Measurements from ENCODE around the gene TPMT. TPM values are rescaled to one million over a fixed set of nuclear protein-coding genes. Genes with fewer than 3 reads are reported as not detected.

The TPMT gene
- total and polyA plus RNA-seq, 4 donors, result 10.3 to 28.6 (median 25.7) TPM

DNA sequence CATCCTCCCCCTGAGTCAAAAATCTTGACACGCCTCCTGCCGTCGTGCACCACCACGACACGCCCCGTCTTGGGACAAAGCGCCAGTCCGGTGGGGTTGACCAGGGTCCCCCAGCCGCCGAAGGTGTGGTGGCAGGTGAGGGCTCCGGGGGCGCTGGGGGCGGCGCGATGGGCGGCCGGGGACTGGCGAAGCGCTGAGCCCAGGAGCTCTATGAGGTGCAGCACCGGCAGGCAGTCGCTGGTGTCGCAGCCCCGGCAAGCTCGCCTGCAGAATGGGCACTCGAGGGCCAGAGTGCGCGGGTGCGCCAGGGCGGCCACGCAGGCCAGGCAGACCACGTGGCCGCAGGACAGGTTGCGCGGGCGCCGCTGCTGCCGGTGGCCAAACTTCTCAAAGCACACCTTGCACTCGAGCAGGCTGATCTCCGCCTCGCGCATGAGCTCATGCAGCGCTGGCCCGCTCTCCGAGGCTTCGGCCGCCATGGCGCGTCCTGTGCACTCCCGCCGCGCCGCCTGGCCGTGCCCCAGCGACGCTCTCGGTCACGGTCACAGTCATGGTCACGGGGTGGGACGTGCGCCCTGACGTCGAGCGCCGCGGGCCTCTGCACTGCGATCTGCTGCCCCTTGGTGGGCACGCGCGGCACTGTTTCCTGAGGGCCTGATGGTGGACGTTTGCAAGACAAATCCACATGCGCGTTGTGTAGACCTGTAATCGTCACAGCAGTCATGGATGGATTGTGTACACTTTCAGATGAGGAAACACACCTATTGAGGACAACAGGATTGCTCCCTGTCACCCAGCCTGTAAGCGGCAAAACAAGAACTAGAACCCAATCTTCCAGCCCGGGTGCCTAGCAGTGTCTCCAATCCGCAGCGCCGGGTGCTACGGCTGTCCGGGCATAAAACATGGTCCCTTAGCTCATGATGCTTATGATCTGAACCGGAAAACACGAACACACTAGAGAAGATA lies 32.5 kb downstream of the TPMT start, which contains the start of gene NHLRC1:
NHLRC1 (minus strand) TSS at position 550 of the 966 bp plus-strand sequence; CDS start at position 479, 71 bp downstream.
- peak; percentile 83 for DNase-seq (ENCODE audit: low spot score)
- Histone ChIP-seq H3K4me3 (ENCODE audit: low read depth in 1 of 3, low read length in 3 of 3) (peak within 1 kb of the TSS; percentile 46 to 54 (median 49)), H3K27me3 (ENCODE audit: control insufficient read depth in 4 of 4, insufficient read depth in 4 of 4, low read length in 3 of 4) (no peaks in the 10 kb centered on the region), H3K27ac (ENCODE audit: low read depth in 1 of 2, low read length in 2 of 2) (peak within 1 kb of the TSS; percentile 51 to 60), H3K9ac (ENCODE audit: low read depth in 1 of 2, low read length in 2 of 2) (peak within 1 kb of the TSS in 1 of 2 donors; percentile 41), H3K4me1 (ENCODE audit: control insufficient read depth in 4 of 4, insufficient read depth in 4 of 4, low read length in 3 of 4) (peaks cover 0 to 12% (median 6%) of the 10 kb centered on the region in 4 donors), H3K9me3 (ENCODE audit: control insufficient read depth in 4 of 4, low read length in 3 of 4) (no peaks in the 10 kb centered on the region), H3K36me3 (ENCODE audit: control insufficient read depth in 4 of 4, insufficient read depth in 3 of 4, low read depth in 1 of 4, low read length in 3 of 4) (no peaks in the 10 kb centered on the region)
- TF ChIP-seq FOXA1 (IDR thresholded peaks at IDR 0.05) (no peak), HNF4A (conservative IDR thresholded peaks at IDR 0.05) (peak in 1 of 2 donors; percentile 6), JUND (IDR thresholded peaks at IDR 0.05) (no peak), GABPA (IDR thresholded peaks at IDR 0.05 in 1 of 2, conservative IDR thresholded peaks at IDR 0.05 in 1 of 2) (no peak), RAD21 (IDR thresholded peaks at IDR 0.05) (peak; percentile 99 to 100), RXRA (IDR thresholded peaks at IDR 0.05) (peak in 1 of 2 donors; percentile 5), SP1 (IDR thresholded peaks at IDR 0.05) (peak; percentile 27), NR2F2 (IDR thresholded peaks at IDR 0.05) (no peak), YY1 (IDR thresholded peaks at IDR 0.05) (peak; percentile 82)
- TF ChIP-seq, protein P1, sequence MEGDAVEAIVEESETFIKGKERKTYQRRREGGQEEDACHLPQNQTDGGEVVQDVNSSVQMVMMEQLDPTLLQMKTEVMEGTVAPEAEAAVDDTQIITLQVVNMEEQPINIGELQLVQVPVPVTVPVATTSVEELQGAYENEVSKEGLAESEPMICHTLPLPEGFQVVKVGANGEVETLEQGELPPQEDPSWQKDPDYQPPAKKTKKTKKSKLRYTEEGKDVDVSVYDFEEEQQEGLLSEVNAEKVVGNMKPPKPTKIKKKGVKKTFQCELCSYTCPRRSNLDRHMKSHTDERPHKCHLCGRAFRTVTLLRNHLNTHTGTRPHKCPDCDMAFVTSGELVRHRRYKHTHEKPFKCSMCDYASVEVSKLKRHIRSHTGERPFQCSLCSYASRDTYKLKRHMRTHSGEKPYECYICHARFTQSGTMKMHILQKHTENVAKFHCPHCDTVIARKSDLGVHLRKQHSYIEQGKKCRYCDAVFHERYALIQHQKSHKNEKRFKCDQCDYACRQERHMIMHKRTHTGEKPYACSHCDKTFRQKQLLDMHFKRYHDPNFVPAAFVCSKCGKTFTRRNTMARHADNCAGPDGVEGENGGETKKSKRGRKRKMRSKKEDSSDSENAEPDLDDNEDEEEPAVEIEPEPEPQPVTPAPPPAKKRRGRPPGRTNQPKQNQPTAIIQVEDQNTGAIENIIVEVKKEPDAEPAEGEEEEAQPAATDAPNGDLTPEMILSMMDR (IDR thresholded peaks at IDR 0.05; ENCODE audit: low read depth, low read length, missing input control), result peak; percentile 96
- WGBS, result 20% methylated on average over 82 of the region's 82 CpGs

DNA sequence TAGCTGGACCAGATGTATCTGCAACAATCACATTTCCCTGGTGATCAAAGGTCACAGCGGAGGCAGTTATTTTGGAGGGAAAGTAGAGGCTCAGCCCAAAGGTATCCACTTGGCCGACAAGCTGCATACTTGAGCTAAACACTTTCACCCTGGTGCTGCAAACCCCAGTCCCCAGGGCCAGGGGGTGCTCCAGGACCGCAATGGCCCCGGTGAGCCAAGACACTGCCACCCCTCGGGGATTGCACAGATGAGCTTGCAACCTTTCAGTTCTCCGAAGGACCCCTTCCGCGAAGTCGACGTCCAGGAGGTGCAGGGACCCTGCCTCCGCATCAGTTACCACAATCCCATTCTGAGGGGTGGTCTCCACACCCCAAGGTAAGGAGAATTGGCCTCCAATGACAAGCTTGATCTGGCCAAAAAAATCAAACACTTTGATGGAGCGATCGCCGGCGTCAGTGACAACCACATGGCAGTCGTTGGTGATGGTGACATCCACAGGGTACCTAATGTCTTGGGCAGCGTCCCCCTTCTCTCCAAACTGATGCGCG lies 33.2 kb downstream of the TPMT start:
- H3K36me3 ChIP-seq (ENCODE audit: control insufficient read depth in 4 of 4, insufficient read depth in 3 of 4, low read depth in 1 of 4, low read length in 3 of 4), result no peaks in the 10 kb centered on the region
- H3K9me3 ChIP-seq (ENCODE audit: control insufficient read depth in 4 of 4, low read length in 3 of 4), result no peaks in the 10 kb centered on the region
- peaks cover 0 to 12% (median 6%) of the 10 kb centered on the region in 4 donors for H3K4me1 ChIP-seq (ENCODE audit: control insufficient read depth in 4 of 4, insufficient read depth in 4 of 4, low read length in 3 of 4)
- no peak overlapping the region for H3K27ac ChIP-seq (ENCODE audit: low read depth in 1 of 2, low read length in 2 of 2)
- 82% methylated on average over 19 of the region's 19 CpGs for WGBS
- H3K27me3 ChIP-seq (ENCODE audit: control insufficient read depth in 4 of 4, insufficient read depth in 4 of 4, low read length in 3 of 4), result no peaks in the 10 kb centered on the region
- H3K4me3 ChIP-seq (ENCODE audit: low read depth in 1 of 3, low read length in 3 of 3), result peak overlapping the region in 1 of 3 donors; percentile 54
- TF ChIP-seq RAD21 (IDR thresholded peaks at IDR 0.05) (no peak), HNF4G (IDR thresholded peaks at IDR 0.05) (no peak), JUND (IDR thresholded peaks at IDR 0.05) (no peak), GABPA (IDR thresholded peaks at IDR 0.05 in 1 of 2, conservative IDR thresholded peaks at IDR 0.05 in 1 of 2) (no peak), YY1 (IDR thresholded peaks at IDR 0.05) (no peak)
- TF ChIP-seq, protein P2, sequence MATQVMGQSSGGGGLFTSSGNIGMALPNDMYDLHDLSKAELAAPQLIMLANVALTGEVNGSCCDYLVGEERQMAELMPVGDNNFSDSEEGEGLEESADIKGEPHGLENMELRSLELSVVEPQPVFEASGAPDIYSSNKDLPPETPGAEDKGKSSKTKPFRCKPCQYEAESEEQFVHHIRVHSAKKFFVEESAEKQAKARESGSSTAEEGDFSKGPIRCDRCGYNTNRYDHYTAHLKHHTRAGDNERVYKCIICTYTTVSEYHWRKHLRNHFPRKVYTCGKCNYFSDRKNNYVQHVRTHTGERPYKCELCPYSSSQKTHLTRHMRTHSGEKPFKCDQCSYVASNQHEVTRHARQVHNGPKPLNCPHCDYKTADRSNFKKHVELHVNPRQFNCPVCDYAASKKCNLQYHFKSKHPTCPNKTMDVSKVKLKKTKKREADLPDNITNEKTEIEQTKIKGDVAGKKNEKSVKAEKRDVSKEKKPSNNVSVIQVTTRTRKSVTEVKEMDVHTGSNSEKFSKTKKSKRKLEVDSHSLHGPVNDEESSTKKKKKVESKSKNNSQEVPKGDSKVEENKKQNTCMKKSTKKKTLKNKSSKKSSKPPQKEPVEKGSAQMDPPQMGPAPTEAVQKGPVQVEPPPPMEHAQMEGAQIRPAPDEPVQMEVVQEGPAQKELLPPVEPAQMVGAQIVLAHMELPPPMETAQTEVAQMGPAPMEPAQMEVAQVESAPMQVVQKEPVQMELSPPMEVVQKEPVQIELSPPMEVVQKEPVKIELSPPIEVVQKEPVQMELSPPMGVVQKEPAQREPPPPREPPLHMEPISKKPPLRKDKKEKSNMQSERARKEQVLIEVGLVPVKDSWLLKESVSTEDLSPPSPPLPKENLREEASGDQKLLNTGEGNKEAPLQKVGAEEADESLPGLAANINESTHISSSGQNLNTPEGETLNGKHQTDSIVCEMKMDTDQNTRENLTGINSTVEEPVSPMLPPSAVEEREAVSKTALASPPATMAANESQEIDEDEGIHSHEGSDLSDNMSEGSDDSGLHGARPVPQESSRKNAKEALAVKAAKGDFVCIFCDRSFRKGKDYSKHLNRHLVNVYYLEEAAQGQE (IDR thresholded peaks at IDR 0.05), result no peak
- TF ChIP-seq, protein P1 (IDR thresholded peaks at IDR 0.05; ENCODE audit: low read depth, low read length, missing input control), result no peak
- TF ChIP-seq, protein P3, sequence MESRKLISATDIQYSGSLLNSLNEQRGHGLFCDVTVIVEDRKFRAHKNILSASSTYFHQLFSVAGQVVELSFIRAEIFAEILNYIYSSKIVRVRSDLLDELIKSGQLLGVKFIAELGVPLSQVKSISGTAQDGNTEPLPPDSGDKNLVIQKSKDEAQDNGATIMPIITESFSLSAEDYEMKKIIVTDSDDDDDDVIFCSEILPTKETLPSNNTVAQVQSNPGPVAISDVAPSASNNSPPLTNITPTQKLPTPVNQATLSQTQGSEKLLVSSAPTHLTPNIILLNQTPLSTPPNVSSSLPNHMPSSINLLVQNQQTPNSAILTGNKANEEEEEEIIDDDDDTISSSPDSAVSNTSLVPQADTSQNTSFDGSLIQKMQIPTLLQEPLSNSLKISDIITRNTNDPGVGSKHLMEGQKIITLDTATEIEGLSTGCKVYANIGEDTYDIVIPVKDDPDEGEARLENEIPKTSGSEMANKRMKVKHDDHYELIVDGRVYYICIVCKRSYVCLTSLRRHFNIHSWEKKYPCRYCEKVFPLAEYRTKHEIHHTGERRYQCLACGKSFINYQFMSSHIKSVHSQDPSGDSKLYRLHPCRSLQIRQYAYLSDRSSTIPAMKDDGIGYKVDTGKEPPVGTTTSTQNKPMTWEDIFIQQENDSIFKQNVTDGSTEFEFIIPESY (IDR thresholded peaks at IDR 0.05), result no peak
- no peak overlapping the region for H3K9ac ChIP-seq (ENCODE audit: low read depth in 1 of 2, low read length in 2 of 2)
- no peak for DNase-seq (ENCODE audit: low spot score)

Measured in liver (tissue), 9 donors.